Neural crest cell (in vitro differentiated cells): ENCODE results near the gene VWA8. TPM values are rescaled to one million over a fixed set of nuclear protein-coding genes. Genes with fewer than 3 reads are reported as not detected.

ENCODE experiments used
- DNase-seq: peaks from one replicate; pipeline ENCODE4 v3.0.0; 2021; ENCODE audit warnings: low read depth, mixed read lengths, low spot score
- H3K27ac Mint-ChIP-seq: one replicate; pipeline ENCODE4 v1.8.0; 2021; ENCODE audit warnings: mild to moderate bottlenecking, mixed read lengths; ENCODE audit not compliant: unreplicated experiment
- H3K27me3 Mint-ChIP-seq: 2 replicates; pipeline ENCODE4 v1.8.0; 2021; ENCODE audit warnings: low read depth, mild to moderate bottlenecking, mixed read lengths
- H3K36me3 Mint-ChIP-seq: 2 replicates; pipeline ENCODE4 v1.8.0; 2021; ENCODE audit warnings: low read depth, mild to moderate bottlenecking, mixed read lengths
- H3K4me1 Mint-ChIP-seq: 2 replicates; pipeline ENCODE4 v1.8.0; 2021; ENCODE audit warnings: mixed read lengths
- H3K4me3 Mint-ChIP-seq: one replicate; pipeline ENCODE4 v1.8.0; 2021; ENCODE audit warnings: mild to moderate bottlenecking, mixed read lengths
- H3K9me3 Mint-ChIP-seq: 2 replicates; pipeline ENCODE4 v1.8.0; 2021; ENCODE audit warnings: mixed read lengths
- CTCF ChIP-seq: fragments of 200-600 bp; sonication (generic); conservative IDR thresholded peaks from 2 replicates; pipeline ENCODE4 v1.5.0; 2021; ENCODE audit warnings: antibody characterized with exemption, mild to moderate bottlenecking
- total RNA-seq: library from RNA; stranded (reverse); gene quantifications from 2 replicates; pipeline ENCODE4 v1.2.1, GENCODE V29; 2021

VWA8 gene
- total RNA-seq, 1 donor from 2014 or later: 19.5 TPM

GRCh38 chr13:41597348-41598041 is 363.4 kb downstream of the VWA8 start:
- H3K27ac Mint-ChIP-seq: peak overlapping the region; percentile 7
- H3K4me1 Mint-ChIP-seq: no peaks in the 10 kb centered on the region
- peaks cover 15% of the 10 kb centered on the region for H3K36me3 Mint-ChIP-seq
- no peak for DNase-seq
- no peaks in the 10 kb centered on the region for H3K27me3 Mint-ChIP-seq
- H3K4me3 Mint-ChIP-seq: no peak overlapping the region
- TF ChIP-seq CTCF: no peak
- no peaks in the 10 kb centered on the region for H3K9me3 Mint-ChIP-seq

GRCh38 chr13:41596190-41596589 is 364.7 kb downstream of the VWA8 start:
- H3K27ac Mint-ChIP-seq: no peak overlapping the region
- no peak for DNase-seq
- peaks cover 17% of the 10 kb centered on the region for H3K36me3 Mint-ChIP-seq
- H3K4me1 Mint-ChIP-seq: no peaks in the 10 kb centered on the region
- no peak overlapping the region for H3K4me3 Mint-ChIP-seq
- no peak for TF ChIP-seq CTCF
- no peaks in the 10 kb centered on the region for H3K9me3 Mint-ChIP-seq
- no peaks in the 10 kb centered on the region for H3K27me3 Mint-ChIP-seq

GRCh38 chr13:41595298-41595697 is 365.6 kb downstream of the VWA8 start:
- H3K9me3 Mint-ChIP-seq: no peaks in the 10 kb centered on the region
- H3K4me1 Mint-ChIP-seq: no peaks in the 10 kb centered on the region
- TF ChIP-seq CTCF: no peak
- H3K27me3 Mint-ChIP-seq: no peaks in the 10 kb centered on the region
- no peak overlapping the region for H3K4me3 Mint-ChIP-seq
- H3K36me3 Mint-ChIP-seq: peaks cover 15% of the 10 kb centered on the region
- no peak overlapping the region for H3K27ac Mint-ChIP-seq
- DNase-seq: no peak

- no peak for DNase-seq
- H3K36me3 Mint-ChIP-seq: peaks cover 20% of the 10 kb centered on the region
- H3K9me3 Mint-ChIP-seq: no peaks in the 10 kb centered on the region
- H3K4me1 Mint-ChIP-seq: no peaks in the 10 kb centered on the region
- TF ChIP-seq CTCF: no peak
- H3K4me3 Mint-ChIP-seq: no peak overlapping the region
- H3K27me3 Mint-ChIP-seq: no peaks in the 10 kb centered on the region
- no peak overlapping the region for H3K27ac Mint-ChIP-seq
Measured at GRCh38 chr13:41590643-41591042, 370.3 kb downstream of the VWA8 start.

GRCh38 chr13:41590122-41590521 is 370.8 kb downstream of the VWA8 start:
- H3K36me3 Mint-ChIP-seq: peaks cover 23% of the 10 kb centered on the region
- no peak overlapping the region for H3K4me3 Mint-ChIP-seq
- no peak for DNase-seq
- no peaks in the 10 kb centered on the region for H3K9me3 Mint-ChIP-seq
- no peaks in the 10 kb centered on the region for H3K27me3 Mint-ChIP-seq
- no peak overlapping the region for H3K27ac Mint-ChIP-seq
- no peaks in the 10 kb centered on the region for H3K4me1 Mint-ChIP-seq
- no peak for TF ChIP-seq CTCF
